ENCODE measurements around the gene C15orf40.

GRCh38 chr15:82944056-82944455, 67.4 kb downstream of the C15orf40 start:
- TF ChIP-seq GATA2 (IDR thresholded peaks at IDR 0.05; ENCODE audit: low read depth, low read length) = no peak
- TF ChIP-seq GATA3 (IDR thresholded peaks at IDR 0.05; ENCODE audit: low read depth, low read length) = no peak
